Stomach smooth muscle (tissue), 2 donors: ENCODE results near the gene EI24.

Experiments used
- H3K27ac ChIP-seq: one replicate; pipeline ENCODE4 v1.7.0; 2013; ENCODE audit warnings: mild to moderate bottlenecking, low read length, inconsistent platforms
- H3K27me3 ChIP-seq, 2 donors: one replicate each; pipeline ENCODE4 v1.7.0; 2013; ENCODE audit warnings: low read length in 2 of 2; ENCODE audit not compliant: insufficient read depth in 2 of 2, control insufficient read depth in 1 of 2
- H3K36me3 ChIP-seq, 2 donors: one replicate each; pipeline ENCODE4 v1.7.0; 2013; ENCODE audit warnings: low read length in 2 of 2; ENCODE audit not compliant: control insufficient read depth in 2 of 2, insufficient read depth in 2 of 2
- H3K4me1 ChIP-seq: one replicate; pipeline ENCODE4 v1.7.0; 2013; ENCODE audit warnings: low read length; ENCODE audit not compliant: control insufficient read depth, insufficient read depth
- H3K4me3 ChIP-seq, 2 donors: one replicate each; pipeline ENCODE4 v1.7.0; 2013; ENCODE audit warnings: low read length in 2 of 2
- H3K9ac ChIP-seq, 2 donors: one replicate each; pipeline ENCODE4 v1.7.0; 2013; ENCODE audit warnings: low read length in 2 of 2, mild to moderate bottlenecking in 1 of 2
- H3K9me3 ChIP-seq, 2 donors: one replicate each; pipeline ENCODE4 v1.7.0; 2013; ENCODE audit warnings: low read length in 2 of 2; ENCODE audit not compliant: control insufficient read depth in 2 of 2
- donor health status: healthy.
- donor health status: Pancreatic carcinoma.

EI24 gene

DNA sequence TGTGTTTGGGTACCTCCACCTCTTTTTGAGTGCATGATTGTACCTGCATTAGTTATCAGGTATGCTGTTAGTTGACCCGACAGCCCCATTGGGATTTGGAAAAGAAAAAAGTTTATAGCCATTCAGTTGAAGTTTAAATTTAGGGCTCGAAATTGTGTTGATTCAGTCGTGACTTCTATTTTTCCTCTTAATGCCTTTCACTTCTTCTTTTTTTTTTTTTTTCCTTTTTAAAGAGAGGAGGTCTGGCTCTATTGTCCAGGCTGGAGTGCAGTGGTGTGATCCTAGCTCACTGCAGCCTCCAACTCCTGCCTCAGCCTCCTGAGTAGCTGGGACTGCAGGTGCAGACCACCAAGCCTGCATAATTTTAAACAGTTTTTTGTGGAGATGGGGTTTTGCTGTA is 25.7 kb downstream of the EI24 start:
- Histone ChIP-seq H3K9me3 (no peaks in the 10 kb centered on the region), H3K27me3 (no peaks in the 10 kb centered on the region), H3K27ac (no peak overlapping the region), H3K36me3 (peaks cover 9 to 15% of the 10 kb centered on the region in 2 donors), H3K4me1 (peaks cover 6% of the 10 kb centered on the region), H3K4me3 (no peak overlapping the region), H3K9ac (no peak overlapping the region)

DNA sequence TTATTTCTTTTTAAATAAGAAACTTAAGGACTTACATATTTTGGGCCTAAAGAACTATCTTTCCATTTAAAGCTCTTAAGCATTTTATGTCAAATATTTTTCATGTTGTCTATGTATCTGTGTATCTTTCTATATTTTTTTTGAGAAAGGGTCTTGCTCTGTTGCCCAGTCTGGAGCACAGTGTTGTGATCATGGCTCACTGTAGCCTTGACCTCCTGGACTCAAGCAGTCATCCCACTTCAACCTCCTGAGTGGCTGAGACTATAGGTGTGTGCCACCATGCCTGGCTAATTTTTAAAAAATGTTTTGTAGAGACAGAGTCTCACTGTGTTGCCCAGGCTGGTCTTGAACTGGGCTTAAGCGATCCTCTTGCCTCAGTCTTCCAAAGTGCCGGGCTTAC is 31.4 kb downstream of the EI24 start:
- Histone ChIP-seq H3K9ac (no peak overlapping the region), H3K9me3 (no peaks in the 10 kb centered on the region), H3K27ac (no peak overlapping the region), H3K27me3 (no peaks in the 10 kb centered on the region), H3K4me1 (no peaks in the 10 kb centered on the region), H3K36me3 (peaks cover 49% of the 10 kb centered on the region in 2 donors), H3K4me3 (no peak overlapping the region)

DNA sequence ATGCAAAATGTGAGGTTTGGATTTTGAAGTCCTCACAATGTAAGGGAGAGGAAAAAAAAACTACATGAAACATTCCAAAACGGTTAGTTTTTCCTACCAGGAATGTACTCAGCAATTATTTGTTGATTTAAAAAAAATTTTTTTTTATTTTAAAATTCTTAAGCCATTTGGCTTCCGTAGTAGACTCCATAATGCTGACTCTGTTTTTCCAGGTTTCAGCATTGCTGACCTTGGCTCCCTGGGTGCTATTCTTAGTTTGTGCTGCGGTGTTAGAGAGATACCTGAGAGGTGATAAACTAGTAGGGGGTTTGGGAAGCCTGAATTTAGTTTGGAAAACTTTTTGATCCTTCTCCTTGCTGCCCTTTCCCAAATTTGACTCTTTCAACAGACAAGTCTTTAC is 33.9 kb downstream of the EI24 start:
- H3K4me3 ChIP-seq = no peak overlapping the region
- H3K9me3 ChIP-seq = no peaks in the 10 kb centered on the region
- no peaks in the 10 kb centered on the region for H3K4me1 ChIP-seq
- H3K27me3 ChIP-seq = no peaks in the 10 kb centered on the region
- no peak overlapping the region for H3K9ac ChIP-seq
- H3K27ac ChIP-seq = no peak overlapping the region
- H3K36me3 ChIP-seq = peaks cover 64 to 68% of the 10 kb centered on the region in 2 donors

DNA sequence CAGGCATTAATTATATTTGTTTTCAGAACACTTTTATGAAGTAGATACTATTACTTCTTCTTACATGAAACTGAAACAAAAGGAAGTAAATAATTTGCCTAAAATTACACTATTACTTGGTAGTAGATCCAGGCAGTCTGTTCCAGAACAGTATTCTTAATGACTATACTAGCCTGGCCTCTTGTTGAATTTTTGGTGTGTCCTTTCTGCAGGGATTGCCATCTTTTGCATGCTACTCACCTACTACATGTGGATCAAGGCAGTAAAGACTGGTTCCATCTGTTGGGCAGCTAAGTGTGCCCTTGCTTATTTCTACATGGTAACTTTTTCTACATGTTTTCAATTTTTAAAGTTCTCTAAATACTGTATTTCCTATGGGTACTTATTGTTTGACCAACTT is 36.1 kb downstream of the EI24 start:
- Histone ChIP-seq H3K36me3 (peaks cover 68 to 74% of the 10 kb centered on the region in 2 donors), H3K9me3 (no peaks in the 10 kb centered on the region), H3K27ac (no peak overlapping the region), H3K4me1 (no peaks in the 10 kb centered on the region), H3K27me3 (no peaks in the 10 kb centered on the region), H3K4me3 (no peak overlapping the region), H3K9ac (no peak overlapping the region)

DNA sequence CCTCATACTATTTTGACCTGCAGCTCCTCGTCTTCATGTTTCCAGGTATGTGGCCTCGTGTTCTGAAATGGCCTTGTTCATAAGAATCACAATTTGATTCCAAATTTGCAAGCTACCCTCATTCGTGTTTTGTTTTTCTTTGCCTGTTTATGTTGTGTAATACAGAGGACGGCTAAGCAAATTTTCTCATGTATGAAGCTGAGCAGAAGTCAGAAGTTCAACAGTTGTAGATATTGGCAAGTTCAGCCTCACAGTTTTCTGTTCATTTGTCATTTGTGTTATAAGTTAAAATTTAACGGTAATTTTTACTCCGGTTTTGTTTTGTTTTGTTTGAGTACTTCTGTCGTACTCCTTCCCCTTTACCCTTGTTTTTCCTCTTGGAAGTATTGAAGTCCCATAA is 40.3 kb downstream of the EI24 start:
- no peaks in the 10 kb centered on the region for H3K9me3 ChIP-seq
- H3K4me1 ChIP-seq = no peaks in the 10 kb centered on the region
- H3K27me3 ChIP-seq = no peaks in the 10 kb centered on the region
- H3K9ac ChIP-seq = no peak overlapping the region
- H3K4me3 ChIP-seq = no peak overlapping the region
- peaks cover 68 to 71% of the 10 kb centered on the region in 2 donors for H3K36me3 ChIP-seq
- no peak overlapping the region for H3K27ac ChIP-seq

DNA sequence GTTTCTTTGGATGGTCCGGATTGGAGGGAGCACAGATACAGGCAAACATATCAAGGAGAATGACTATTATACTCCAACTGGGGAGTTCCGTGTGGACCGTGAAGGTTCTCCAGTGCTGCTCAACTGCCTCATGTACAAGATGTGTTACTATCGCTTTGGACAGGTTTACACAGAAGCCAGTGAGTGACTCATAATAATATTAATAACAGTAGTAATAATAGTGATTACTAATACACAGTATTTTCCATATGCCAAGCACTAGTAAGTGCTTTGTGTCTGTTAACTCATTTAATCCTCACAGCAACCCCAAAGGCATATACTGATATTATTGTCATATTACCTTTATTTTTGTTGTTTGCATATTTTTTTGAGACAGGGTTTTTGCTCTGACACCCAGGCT is 49.1 kb downstream of the EI24 start:
- no peak overlapping the region for H3K4me3 ChIP-seq
- H3K36me3 ChIP-seq = peaks cover 40 to 52% of the 10 kb centered on the region in 2 donors
- H3K4me1 ChIP-seq = no peaks in the 10 kb centered on the region
- no peaks in the 10 kb centered on the region for H3K27me3 ChIP-seq
- H3K9ac ChIP-seq = no peak overlapping the region
- H3K27ac ChIP-seq = no peak overlapping the region
- H3K9me3 ChIP-seq = no peaks in the 10 kb centered on the region

DNA sequence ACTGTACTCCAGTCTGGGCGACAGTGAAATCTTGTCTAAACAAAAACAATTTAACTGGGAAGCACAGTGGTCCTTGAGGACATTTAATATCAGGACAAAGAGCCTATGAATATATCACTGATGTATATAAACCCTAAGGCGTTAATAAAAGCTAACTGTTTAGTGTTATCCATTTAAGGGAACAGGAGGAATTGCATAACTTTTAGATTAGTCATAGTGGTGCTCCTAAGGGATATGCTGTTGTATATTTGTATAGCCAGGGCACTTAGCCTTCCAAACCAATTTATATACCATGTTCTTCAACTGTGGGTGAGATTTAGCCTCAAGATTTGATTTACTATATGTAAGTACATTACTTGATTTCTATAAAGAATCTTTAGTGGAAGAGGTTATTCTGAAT is 52.7 kb downstream of the EI24 start:
- Histone ChIP-seq H3K4me3 (no peak overlapping the region), H3K9ac (peak overlapping the region in 1 of 2 donors; percentile 32), H3K27me3 (no peaks in the 10 kb centered on the region), H3K27ac (no peak overlapping the region), H3K9me3 (no peaks in the 10 kb centered on the region), H3K4me1 (peaks cover 16% of the 10 kb centered on the region), H3K36me3 (peaks cover 24 to 42% of the 10 kb centered on the region in 2 donors)

DNA sequence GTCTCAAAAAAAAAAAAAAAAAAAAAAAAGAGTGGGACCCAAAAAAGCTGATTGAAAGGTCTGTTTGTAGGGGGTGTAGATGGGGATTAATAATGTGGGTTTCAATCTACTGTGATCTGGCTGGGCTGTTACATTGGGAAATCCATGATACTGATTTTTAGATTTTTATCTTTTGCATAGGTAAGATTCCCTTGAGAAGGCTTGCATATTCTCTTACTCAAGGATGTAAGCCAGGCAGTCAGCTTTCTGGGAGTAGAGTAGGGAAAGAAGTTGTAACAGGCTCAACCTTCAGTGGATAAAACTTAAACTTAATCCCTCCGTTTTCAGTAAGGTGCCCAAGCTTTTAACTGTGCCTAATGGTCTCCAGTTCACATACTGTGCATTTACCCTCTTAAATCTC is 53.8 kb downstream of the EI24 start:
- Histone ChIP-seq H3K4me1 (peaks cover 16% of the 10 kb centered on the region), H3K9me3 (no peaks in the 10 kb centered on the region), H3K4me3 (no peak overlapping the region), H3K9ac (no peak overlapping the region), H3K36me3 (peaks cover 19 to 32% of the 10 kb centered on the region in 2 donors), H3K27me3 (no peaks in the 10 kb centered on the region), H3K27ac (no peak overlapping the region)

DNA sequence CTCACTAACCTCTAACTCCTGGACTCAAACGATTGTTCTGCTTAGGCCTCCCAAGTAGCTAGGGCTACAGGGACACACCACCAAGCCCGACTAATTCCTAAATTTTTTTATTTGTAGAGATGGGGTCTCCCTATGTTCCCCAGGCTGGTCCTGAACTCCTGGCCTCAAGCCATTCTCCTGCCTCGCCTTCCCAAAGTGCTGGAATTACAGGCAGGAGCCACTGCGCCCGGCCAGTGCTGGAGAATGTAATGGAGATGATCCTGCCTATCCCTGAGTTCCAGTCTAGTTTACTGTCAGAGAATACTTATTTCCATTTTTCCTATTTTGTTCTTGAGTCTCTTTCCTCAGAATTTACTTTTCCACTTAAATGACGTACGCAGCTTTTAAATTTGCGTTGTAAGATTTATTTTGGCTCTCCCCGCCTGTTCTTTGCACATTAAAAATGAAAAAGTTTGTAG is 55.5 kb downstream of the EI24 start, which contains the start of gene CHEK1:
TSS of gene CHEK1 (plus strand) at position 408 of the 458 bp plus-strand sequence. CDS start 1,606 bp downstream, outside the sequence.
- Histone ChIP-seq H3K4me1 (peaks cover 16% of the 10 kb centered on the region), H3K9ac (peak within 1 kb of the TSS; percentile 77 to 89), H3K4me3 (peak within 1 kb of the TSS; percentile 88 to 91), H3K36me3 (peaks cover 8 to 18% of the 10 kb centered on the region in 2 donors), H3K9me3 (no peaks in the 10 kb centered on the region), H3K27me3 (no peaks in the 10 kb centered on the region), H3K27ac (peak within 1 kb of the TSS; percentile 90)

DNA sequence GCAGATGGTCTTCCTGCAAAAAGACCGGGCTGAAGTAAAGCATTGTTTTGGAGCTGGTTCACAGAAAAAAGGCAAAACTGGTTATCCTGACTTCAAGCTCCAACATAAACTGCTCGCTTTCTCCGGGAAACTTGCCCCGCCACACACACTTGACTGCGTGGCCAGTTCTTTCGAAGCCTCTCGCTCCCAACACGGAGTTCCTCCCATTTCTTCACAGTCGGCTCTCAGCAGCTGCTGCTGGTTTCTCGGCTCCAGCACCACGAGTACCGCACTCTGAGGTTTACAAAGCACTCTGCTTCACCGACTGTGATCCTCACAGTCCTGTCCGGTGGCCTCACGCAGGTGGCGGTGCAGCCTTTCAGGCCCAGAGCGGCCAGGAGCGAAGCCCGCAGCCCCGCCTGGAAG is 56.0 kb downstream of the EI24 start:
- Histone ChIP-seq H3K9me3 (no peaks in the 10 kb centered on the region), H3K36me3 (peaks cover 3 to 14% of the 10 kb centered on the region in 2 donors), H3K27me3 (no peaks in the 10 kb centered on the region), H3K4me3 (peak overlapping the region; percentile 88 to 91), H3K4me1 (peaks cover 16% of the 10 kb centered on the region), H3K9ac (peak overlapping the region; percentile 77 to 89), H3K27ac (peak overlapping the region; percentile 90)

DNA sequence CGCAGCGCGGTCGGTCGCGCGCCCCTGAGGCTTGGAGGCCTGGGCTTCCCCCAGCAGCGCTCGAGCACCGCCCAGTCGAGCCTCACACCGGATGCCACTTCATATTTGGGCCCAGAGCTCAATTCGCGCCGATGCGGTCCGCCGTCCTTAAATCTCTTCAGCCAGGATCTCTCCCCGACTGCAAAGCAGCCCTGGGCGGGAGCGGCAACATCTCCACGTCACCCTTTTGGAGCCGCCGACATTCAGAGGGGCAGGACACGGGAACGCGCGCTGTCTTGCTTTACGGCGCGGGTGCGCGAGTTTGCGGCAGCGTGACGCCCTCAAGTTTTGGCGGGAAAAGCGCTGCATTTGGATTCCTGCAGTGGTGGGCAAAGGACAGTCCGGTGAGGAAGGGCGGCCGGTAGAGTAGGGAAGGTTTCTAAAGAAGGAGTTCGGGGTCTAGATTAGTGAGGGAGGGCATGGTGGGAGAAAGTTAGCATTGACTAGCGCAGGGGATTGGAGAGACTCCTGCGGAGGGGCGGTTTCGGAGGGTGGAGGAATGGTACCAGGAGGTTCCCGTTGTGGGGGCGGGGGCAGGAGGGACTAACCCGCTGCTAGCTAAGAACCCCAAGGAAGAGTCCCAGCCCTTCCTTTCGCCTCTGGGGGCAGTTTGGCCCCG is 56.5 kb downstream of the EI24 start:
- Histone ChIP-seq H3K9me3 (no peaks in the 10 kb centered on the region), H3K9ac (peak overlapping the region; percentile 77 to 89), H3K4me3 (peak overlapping the region; percentile 88 to 91), H3K4me1 (peaks cover 16% of the 10 kb centered on the region), H3K27me3 (no peaks in the 10 kb centered on the region), H3K36me3 (peaks cover 0 to 10% of the 10 kb centered on the region in 2 donors), H3K27ac (peak overlapping the region; percentile 90)
